GM06990 (cell line): ENCODE data around the gene MYO6.

Source experiments
- DNase-seq: peaks from one replicate; pipeline ENCODE4 v3.0.0-alpha.2; 2011; ENCODE audit not compliant: insufficient read length; ENCODE audit errors: extremely low read depth
- H3K27me3 ChIP-seq: replicated peaks from 2 replicates; pipeline ENCODE4 v1.6.0; 2011; ENCODE audit warnings: low read length; ENCODE audit not compliant: control insufficient read depth, insufficient read depth
- H3K36me3 ChIP-seq: 2 replicates; pipeline ENCODE4 v1.5.1; 2011; ENCODE audit warnings: low read length; ENCODE audit not compliant: control insufficient read depth, insufficient read depth
- H3K4me3 ChIP-seq: replicated peaks from 2 replicates; pipeline ENCODE4 v1.5.1; 2011; ENCODE audit warnings: low read depth, mild to moderate bottlenecking, control low read depth, low read length
- TF ChIP-seq, protein P1 (sequence below): IDR thresholded peaks from 2 replicates; pipeline ENCODE4 v1.5.1; 2011; ENCODE audit warnings: low read length, control low read depth, mild to moderate bottlenecking, inconsistent platforms; ENCODE audit not compliant: insufficient read depth, poor library complexity, severe bottlenecking

MYO6 gene

DNA sequence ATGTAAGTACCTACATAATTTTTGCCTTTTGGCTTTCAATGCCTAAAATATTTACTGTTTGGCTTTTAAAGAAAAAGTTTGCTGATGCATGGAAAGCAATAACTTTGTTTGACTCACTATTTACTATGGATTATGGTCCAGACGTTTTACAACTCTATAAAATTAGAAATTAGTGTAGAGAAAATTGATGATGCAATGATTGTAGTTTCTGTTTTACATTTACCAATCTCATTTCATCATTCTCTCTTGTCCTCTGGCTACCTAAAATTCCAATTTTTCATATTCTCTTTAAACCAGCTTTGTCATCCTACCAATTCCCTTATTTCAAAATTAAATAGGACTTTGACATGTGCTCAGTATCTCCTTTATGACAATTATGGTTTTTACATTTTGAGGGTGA, 192.5 kb downstream of the MYO6 start:
- TF ChIP-seq, protein P1, sequence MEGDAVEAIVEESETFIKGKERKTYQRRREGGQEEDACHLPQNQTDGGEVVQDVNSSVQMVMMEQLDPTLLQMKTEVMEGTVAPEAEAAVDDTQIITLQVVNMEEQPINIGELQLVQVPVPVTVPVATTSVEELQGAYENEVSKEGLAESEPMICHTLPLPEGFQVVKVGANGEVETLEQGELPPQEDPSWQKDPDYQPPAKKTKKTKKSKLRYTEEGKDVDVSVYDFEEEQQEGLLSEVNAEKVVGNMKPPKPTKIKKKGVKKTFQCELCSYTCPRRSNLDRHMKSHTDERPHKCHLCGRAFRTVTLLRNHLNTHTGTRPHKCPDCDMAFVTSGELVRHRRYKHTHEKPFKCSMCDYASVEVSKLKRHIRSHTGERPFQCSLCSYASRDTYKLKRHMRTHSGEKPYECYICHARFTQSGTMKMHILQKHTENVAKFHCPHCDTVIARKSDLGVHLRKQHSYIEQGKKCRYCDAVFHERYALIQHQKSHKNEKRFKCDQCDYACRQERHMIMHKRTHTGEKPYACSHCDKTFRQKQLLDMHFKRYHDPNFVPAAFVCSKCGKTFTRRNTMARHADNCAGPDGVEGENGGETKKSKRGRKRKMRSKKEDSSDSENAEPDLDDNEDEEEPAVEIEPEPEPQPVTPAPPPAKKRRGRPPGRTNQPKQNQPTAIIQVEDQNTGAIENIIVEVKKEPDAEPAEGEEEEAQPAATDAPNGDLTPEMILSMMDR = no peak
- no peaks in the 10 kb centered on the region for H3K36me3 ChIP-seq
- H3K4me3 ChIP-seq = no peak overlapping the region
- no peak for DNase-seq
- H3K27me3 ChIP-seq = no peaks in the 10 kb centered on the region

DNA sequence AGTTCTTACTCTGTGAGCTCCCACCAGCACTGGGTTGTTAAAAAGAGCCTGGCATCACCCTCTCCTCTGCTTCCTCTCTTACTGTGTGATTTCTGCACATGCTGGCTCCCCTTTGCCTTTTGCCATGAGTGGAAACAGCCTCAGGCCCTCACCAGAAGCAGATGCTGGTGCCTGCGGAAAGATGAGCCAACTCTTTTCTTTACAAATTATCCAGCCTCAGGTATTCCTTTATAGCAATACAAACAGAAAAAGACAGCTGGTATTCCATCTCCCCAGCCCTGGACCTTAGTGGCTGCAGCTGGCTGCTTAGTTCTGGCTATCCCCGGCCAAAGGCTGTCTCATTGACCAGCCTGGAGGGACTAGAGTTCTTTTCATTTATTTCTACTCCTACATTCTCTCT, 194.3 kb downstream of the MYO6 start:
- no peak for DNase-seq
- TF ChIP-seq, protein P1 = no peak

DNA sequence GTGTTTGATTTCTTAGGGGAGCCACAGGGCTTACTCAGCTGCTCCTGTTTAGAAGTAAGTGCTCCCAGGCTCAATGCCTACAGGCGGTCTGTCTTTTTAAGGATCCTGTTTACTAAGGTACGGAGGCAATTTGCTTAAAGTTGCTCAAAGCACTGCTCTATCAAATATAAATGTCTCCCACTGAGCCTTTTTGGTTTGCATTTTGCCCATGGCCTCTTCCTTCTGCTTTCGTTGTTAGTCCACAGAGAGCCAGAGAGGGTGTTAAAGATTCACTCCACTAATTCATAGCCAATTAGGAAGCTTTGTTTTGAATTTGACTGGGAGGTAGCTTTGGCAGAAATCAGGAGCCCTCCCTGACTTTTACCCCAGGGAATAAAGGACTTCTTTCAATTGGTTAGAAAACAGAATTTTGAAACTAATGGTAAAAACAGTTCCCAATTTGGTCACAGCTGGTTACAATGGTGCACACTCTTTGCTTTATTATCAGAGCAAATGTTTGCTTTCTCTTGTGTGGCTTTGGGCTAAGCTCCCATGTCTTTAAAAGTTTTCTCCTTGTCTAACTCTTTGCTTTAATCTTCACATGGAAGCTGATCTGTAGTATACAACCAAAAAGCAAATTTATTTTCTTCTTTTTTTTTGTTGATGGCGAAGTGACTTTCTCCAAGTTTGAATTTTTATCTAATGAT, 197.2 kb downstream of the MYO6 start:
- H3K27me3 ChIP-seq = no peaks in the 10 kb centered on the region
- H3K36me3 ChIP-seq = no peaks in the 10 kb centered on the region
- no peak overlapping the region for H3K4me3 ChIP-seq
- no peak for DNase-seq
- TF ChIP-seq, protein P1 = no peak

More for the DNA sequence above, 194.3 kb downstream of the MYO6 start:
- Histone ChIP-seq H3K36me3 (no peaks in the 10 kb centered on the region), H3K4me3 (no peak overlapping the region), H3K27me3 (no peaks in the 10 kb centered on the region)

DNA sequence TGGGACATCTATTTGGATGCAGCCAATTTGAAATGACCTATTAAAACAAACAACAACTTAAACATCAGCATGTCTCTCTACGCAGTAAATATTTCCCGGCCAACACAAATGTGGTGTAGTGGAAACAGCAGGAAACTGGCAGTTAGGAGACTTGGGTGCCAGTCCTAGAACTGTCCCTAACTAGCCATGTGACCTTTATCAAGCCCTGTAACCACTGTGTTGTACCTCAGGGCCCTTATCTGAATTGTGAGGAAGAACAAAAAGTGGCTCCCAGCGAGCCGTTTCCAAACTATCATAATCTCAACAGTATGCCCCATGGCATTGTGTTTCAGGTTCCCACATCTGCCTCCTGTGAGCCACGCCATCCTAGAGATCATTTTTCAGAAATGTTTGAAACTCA, 198.9 kb downstream of the MYO6 start:
- TF ChIP-seq, protein P1 = no peak
- DNase-seq = no peak
- Histone ChIP-seq H3K36me3 (no peaks in the 10 kb centered on the region), H3K4me3 (no peak overlapping the region), H3K27me3 (no peaks in the 10 kb centered on the region)

DNA sequence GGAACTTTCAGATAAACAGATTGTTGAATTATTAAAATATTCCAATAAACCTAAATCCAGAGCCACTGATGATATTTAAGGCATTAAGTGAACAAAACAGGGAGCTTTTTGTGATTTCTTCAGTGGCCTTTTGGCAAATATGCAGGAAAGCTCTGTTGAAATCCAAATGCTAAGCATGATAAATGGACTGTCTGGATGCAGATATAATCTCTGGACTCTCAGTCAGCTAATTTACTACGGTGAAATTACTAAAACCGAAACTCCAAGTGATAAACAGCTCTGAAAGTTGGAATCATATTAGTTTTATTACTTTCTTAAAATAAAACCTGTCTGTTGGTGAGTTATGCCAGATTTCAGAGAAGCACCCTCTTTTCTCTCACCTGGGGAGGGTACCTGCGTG, 203.1 kb downstream of the MYO6 start:
- Histone ChIP-seq H3K4me3 (no peak overlapping the region), H3K27me3 (no peaks in the 10 kb centered on the region), H3K36me3 (no peaks in the 10 kb centered on the region)
- TF ChIP-seq, protein P1 = no peak
- no peak for DNase-seq

DNA sequence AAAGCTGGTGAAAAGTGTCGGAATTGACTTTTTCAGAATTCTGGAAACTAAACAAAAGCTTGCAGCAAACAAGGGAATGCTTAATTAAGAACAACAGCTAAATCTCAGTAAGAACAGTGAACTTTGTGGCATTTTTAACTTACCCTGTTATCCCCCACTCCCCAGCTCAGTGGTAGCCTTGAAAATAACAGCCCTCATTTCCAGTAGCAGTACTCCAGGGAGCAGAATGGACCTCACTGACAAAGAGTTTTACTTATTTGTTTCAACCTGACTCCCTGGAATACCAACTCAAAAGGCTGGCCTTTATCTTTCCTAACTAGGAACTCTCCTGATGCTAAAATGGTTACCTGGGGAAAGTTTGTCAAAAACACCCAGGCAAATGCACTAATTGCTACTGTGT, 214.5 kb downstream of the MYO6 start:
- DNase-seq = no peak
- H3K27me3 ChIP-seq = no peaks in the 10 kb centered on the region
- H3K36me3 ChIP-seq = no peaks in the 10 kb centered on the region
- H3K4me3 ChIP-seq = no peak overlapping the region
- TF ChIP-seq, protein P1 = no peak
